SK-N-SH treated with all-trans-retinoic acid at 6 μM for 48 hours (cell line): ENCODE measurements around the gene STKLD1.

Experiments used
- ATAC-seq: fragments of 200-7000 bp; cut with Tn5 transposase; 3 replicates; pipeline ENCODE4 v1.9.1; 2020; ENCODE audit warnings: mild to moderate bottlenecking, moderate library complexity
- ARNTL ChIP-seq: fragments of 450-650 bp; formaldehyde crosslinking; IDR thresholded peaks from 2 replicates; pipeline ENCODE4 v1.5.0; 2020; ENCODE audit warnings: low read depth, mild to moderate bottlenecking, moderate library complexity, borderline replicate concordance
- BACH2 ChIP-seq: fragments of 250-450 bp; sonication (Bioruptor Pico); IDR thresholded peaks from 2 replicates; pipeline ENCODE4 v1.9.0; 2021; ENCODE audit warnings: mild to moderate bottlenecking, borderline replicate concordance
- CREB5 ChIP-seq: fragments of 250-450 bp; sonication (Bioruptor Pico); IDR thresholded peaks from 2 replicates; pipeline ENCODE4 v1.5.1; 2020; ENCODE audit warnings: low read depth, mild to moderate bottlenecking, moderate library complexity
- CSDC2 ChIP-seq: fragments of 250-450 bp; sonication (Bioruptor Pico); IDR thresholded peaks from 2 replicates; pipeline ENCODE4 v1.5.0; 2020; ENCODE audit warnings: mild to moderate bottlenecking, moderate library complexity
- CSRNP3 ChIP-seq: fragments of 250-450 bp; sonication (Bioruptor Pico); IDR thresholded peaks from 2 replicates; pipeline ENCODE4 v1.5.1; 2021; ENCODE audit warnings: mild to moderate bottlenecking, moderate library complexity
- ESRRG ChIP-seq: fragments of 250-450 bp; sonication (Bioruptor Pico); IDR thresholded peaks from 2 replicates; pipeline ENCODE4 v1.6.1; 2021; ENCODE audit warnings: mild to moderate bottlenecking
- GLIS3 ChIP-seq: fragments of 250-450 bp; sonication (Bioruptor Pico); IDR thresholded peaks from 2 replicates; pipeline ENCODE4 v1.5.0; 2020; ENCODE audit warnings: mild to moderate bottlenecking, moderate library complexity
- ISL1 ChIP-seq: fragments of 250-450 bp; sonication (Bioruptor Pico); IDR thresholded peaks from 2 replicates; pipeline ENCODE4 v2.1.2; 2022; ENCODE audit warnings: mild to moderate bottlenecking, moderate library complexity
- OSR1 ChIP-seq: fragments of 250-450 bp; sonication (Bioruptor Pico); IDR thresholded peaks from 2 replicates; pipeline ENCODE4 v1.8.0; 2022; ENCODE audit warnings: moderate library complexity, mild to moderate bottlenecking, inconsistent platforms
- PATZ1 ChIP-seq: fragments of 250-450 bp; sonication (Bioruptor Pico); IDR thresholded peaks from 2 replicates; pipeline ENCODE4 v1.8.0; 2020; ENCODE audit warnings: mild to moderate bottlenecking, moderate library complexity, borderline replicate concordance
- POU6F1 ChIP-seq: fragments of 250-450 bp; sonication (Bioruptor Pico); IDR thresholded peaks from 2 replicates; pipeline ENCODE4 v1.8.0; 2021; ENCODE audit warnings: low read depth, mild to moderate bottlenecking, moderate library complexity, borderline replicate concordance
- RARB ChIP-seq: fragments of 250-450 bp; sonication (Bioruptor Pico); IDR thresholded peaks from 2 replicates; pipeline ENCODE4 v1.8.0; 2021; ENCODE audit warnings: mild to moderate bottlenecking, moderate library complexity
- SNAI2 ChIP-seq: fragments of 250-450 bp; sonication (Bioruptor Pico); IDR thresholded peaks from 2 replicates; pipeline ENCODE4 v1.5.0; 2020; ENCODE audit warnings: mild to moderate bottlenecking, moderate library complexity
- TCF4 ChIP-seq: fragments of 250-450 bp; sonication (Bioruptor Pico); IDR thresholded peaks from 2 replicates; pipeline ENCODE4 v1.8.0; 2021; ENCODE audit warnings: mild to moderate bottlenecking, moderate library complexity, borderline replicate concordance
- TOX ChIP-seq: fragments of 250-450 bp; sonication (Bioruptor Pico); IDR thresholded peaks from 2 replicates; pipeline ENCODE4 v1.8.0; 2021; ENCODE audit warnings: mild to moderate bottlenecking, moderate library complexity, borderline replicate concordance
- ZC3H10 ChIP-seq: fragments of 250-450 bp; sonication (Bioruptor Pico); IDR thresholded peaks from 2 replicates; pipeline ENCODE4 v1.5.1; 2021; ENCODE audit warnings: mild to moderate bottlenecking, moderate library complexity
- ZFP3 ChIP-seq: fragments of 250-450 bp; sonication (Bioruptor Pico); IDR thresholded peaks from 2 replicates; pipeline ENCODE4 v1.5.0; 2020; ENCODE audit warnings: mild to moderate bottlenecking, moderate library complexity
- ZFP30 ChIP-seq: fragments of 450-650 bp; formaldehyde crosslinking; IDR thresholded peaks from 2 replicates; pipeline ENCODE4 v1.5.0; 2022; ENCODE audit warnings: mild to moderate bottlenecking, moderate library complexity
- ZNF565 ChIP-seq: fragments of 450-650 bp; formaldehyde crosslinking; conservative IDR thresholded peaks from 2 replicates; pipeline ENCODE4 v1.5.0; 2020; ENCODE audit warnings: low read depth, mild to moderate bottlenecking, moderate library complexity
- ZNF70 ChIP-seq: fragments of 450-650 bp; formaldehyde crosslinking; IDR thresholded peaks from 2 replicates; pipeline ENCODE4 v1.5.0; 2020; ENCODE audit warnings: mild to moderate bottlenecking, moderate library complexity
- ZNF8 ChIP-seq: fragments of 450-650 bp; formaldehyde crosslinking; IDR thresholded peaks from 2 replicates; pipeline ENCODE4 v1.5.0; 2020; ENCODE audit warnings: mild to moderate bottlenecking, moderate library complexity

STKLD1 gene

GRCh38 chr9:133402689-133403088 is 26.5 kb downstream of the STKLD1 start (continued):
- no peak for TF ChIP-seq SNAI2
- no peak for TF ChIP-seq ESRRG (CRISPR knock-in tag)
- no peak for TF ChIP-seq ZNF70
- no peak for TF ChIP-seq RARB (CRISPR knock-in tag)
- TF ChIP-seq TCF4 (CRISPR knock-in tag) = no peak

GRCh38 chr9:133403766-133404453 is 27.7 kb downstream of the STKLD1 start:
- ATAC-seq = no peak; the same call in 2 of the 3 replicates
- no peak for TF ChIP-seq CSDC2 (CRISPR knock-in tag)
- no peak for TF ChIP-seq ISL1 (CRISPR knock-in tag)
- no peak for TF ChIP-seq ZC3H10
- no peak for TF ChIP-seq GLIS3
- TF ChIP-seq ZNF8 (CRISPR knock-in tag) = no peak
- no peak for TF ChIP-seq OSR1 (CRISPR knock-in tag)
- TF ChIP-seq ESRRG (CRISPR knock-in tag) = no peak
- TF ChIP-seq SNAI2 = no peak
- no peak for TF ChIP-seq ZNF565 (CRISPR knock-in tag)
- TF ChIP-seq, all 23 proteins: peak for 0

- TF ChIP-seq TCF4 (CRISPR knock-in tag) = no peak
- TF ChIP-seq TOX (CRISPR knock-in tag) = no peak
- TF ChIP-seq PATZ1 (CRISPR knock-in tag) = no peak
- no peak for TF ChIP-seq RARB (CRISPR knock-in tag)
- TF ChIP-seq POU6F1 = no peak
- no peak for TF ChIP-seq ZFP3 (CRISPR knock-in tag)
- TF ChIP-seq OSR1 (CRISPR knock-in tag) = no peak
- no peak for TF ChIP-seq ZC3H10
- TF ChIP-seq CSRNP3 (CRISPR knock-in tag) = no peak
- TF ChIP-seq ARNTL = no peak
- no peak for TF ChIP-seq GLIS3
- TF ChIP-seq ESRRG (CRISPR knock-in tag) = no peak
- TF ChIP-seq ZFP30 (CRISPR knock-in tag) = no peak
- TF ChIP-seq CSDC2 (CRISPR knock-in tag) = no peak
- TF ChIP-seq BACH2 (CRISPR knock-in tag) = no peak
- no peak for TF ChIP-seq SNAI2
- no peak for TF ChIP-seq CREB5 (CRISPR knock-in tag)
- no peak for TF ChIP-seq ZNF8 (CRISPR knock-in tag)
- TF ChIP-seq ZNF565 (CRISPR knock-in tag) = no peak
- TF ChIP-seq, all 23 proteins: peak for 0
- ATAC-seq = no peak
Measured at GRCh38 chr9:133404454-133405002, 28.4 kb downstream of the STKLD1 start.
